Spleen (tissue), 11 donors: Measurements from ENCODE around the gene PPP6R3. TPM values are rescaled to one million over a fixed set of nuclear protein-coding genes. Genes with fewer than 3 reads are reported as not detected.

Experiments used
- DNase-seq: peaks from one replicate; pipeline ENCODE4 v3.0.0-alpha.2; 2020
- H3K27ac ChIP-seq, 8 donors: fragments of 200-600 bp; sonication (generic) in 7 of 8; 1 replicate in 4 of 8; 2 replicates in 4 of 8; pipeline versions ENCODE4 v1.5.0 to v1.8.0; 2016 to 2021; ENCODE audit warnings: inconsistent platforms in 4 of 8, mild to moderate bottlenecking in 4 of 8, moderate library complexity in 1 of 8
- H3K27me3 ChIP-seq, 7 donors: fragments of 200-600 bp; sonication (generic) in 6 of 7; replicated peaks in 1 of 7; 1 replicate in 4 of 7; 2 replicates in 3 of 7; pipeline versions ENCODE4 v1.5.0 to v1.8.0; 2016 to 2021; ENCODE audit warnings: inconsistent platforms in 3 of 7, mild to moderate bottlenecking in 1 of 7
- H3K36me3 ChIP-seq, 6 donors: fragments of 200-600 bp; sonication (generic) in 5 of 6; 1 replicate in 4 of 6; 2 replicates in 2 of 6; pipeline versions ENCODE4 v1.5.0 to v1.8.0; 2016 to 2021; ENCODE audit warnings: inconsistent platforms in 2 of 6
- H3K4me1 ChIP-seq, 6 donors: fragments of 200-600 bp; sonication (generic) in 5 of 6; 1 replicate in 3 of 6; 2 replicates in 3 of 6; pipeline versions ENCODE4 v1.5.0 to v1.8.0; 2016 to 2021; ENCODE audit warnings: inconsistent platforms in 3 of 6
- H3K4me3 ChIP-seq, 8 donors: fragments of 200-600 bp; sonication (generic) in 7 of 8; 1 replicate in 4 of 8; 2 replicates in 4 of 8; pipeline versions ENCODE4 v1.5.0 to v1.8.0; 2016 to 2021; ENCODE audit warnings: inconsistent platforms in 4 of 8, mild to moderate bottlenecking in 4 of 8, moderate library complexity in 2 of 8
- H3K9me3 ChIP-seq, 8 donors: fragments of 200-600 bp; sonication (generic) in 7 of 8; 1 replicate in 4 of 8; 2 replicates in 4 of 8; pipeline versions ENCODE4 v1.5.0 to v1.8.0; 2016 to 2021; ENCODE audit warnings: inconsistent platforms in 4 of 8
- CTCF ChIP-seq, 11 experiments: fragments of 200-600 bp in 7 of 11; fragments of 450-650 bp in 4 of 11; sonication (generic) in 4 of 11; IDR thresholded peaks in 8 of 11; conservative IDR thresholded peaks in 3 of 11; 1 replicate in 7 of 11; 2 replicates in 4 of 11; pipeline versions ENCODE4 v1.4.0 to v1.8.0; 2016 to 2021; ENCODE audit warnings: antibody characterized with exemption in 11 of 11, inconsistent platforms in 4 of 11, mild to moderate bottlenecking in 1 of 11
- POLR2A ChIP-seq, 3 donors: fragments of 450-650 bp; IDR thresholded peaks; one replicate each; pipeline ENCODE4 v1.5.1; 2017; ENCODE audit warnings: antibody characterized with exemption in 3 of 3, mild to moderate bottlenecking in 1 of 3
- POLR2AphosphoS5 ChIP-seq, 3 donors: sonication (generic); formaldehyde crosslinking; IDR thresholded peaks; one replicate each; pipeline ENCODE4 v1.5.1; 2017; ENCODE audit warnings: antibody characterized with exemption in 3 of 3
- WGBS, 5 donors: extraction: QIAGEN DNeasy Blood & Tissue Kit in 3 of 5; methylation state at CpG; one replicate each; pipeline versions ENCODE4 v1.1.5 to v1.1.7; 2013 to 2018; 5-methylcytosine and 5-hydroxymethylcytosine counted together
- intact Hi-C: fragments of 100-400 bp; cut with DNase I; formaldehyde crosslinking; loops from one replicate; pipeline ENCODE4 v1.15.0; 2023; ENCODE audit warnings: low total_unique reads
- polyA plus RNA-seq, 3 donors: library from polyadenylated mRNA; stranded (reverse); fragments of 200-250 nt; gene quantifications; one replicate each; pipeline ENCODE4 v1.2.1, GENCODE V29; 2013
- total RNA-seq, 7 donors: library from RNA; depleted of rRNA in 3 of 7; stranded (reverse); fragments of >200 nt in 3 of 7; fragmentation: NEBNext Ultra II Directional in 4 of 7; extraction: Animal tissue kit (Norgen Biotek cat#: 25700) in 4 of 7; gene quantifications; one replicate each; pipeline versions ENCODE4 v1.1.0 to v1.2.1, GENCODE V29; 2016 to 2021
- donor health status: healthy with polysubstance abuse.
- donor health status: DM: no; HTN: no; CAD: no; lungs with moderate emphysema.
- donor health status: DM: no; HTN: no; CAD: no.
- donor health status: Bipolar disorder and iron deficiency.
- donor health status: healthy.
- donor health status: DM: no; HTN: no; CAD: no.
- donor health status: DM: yes; HTN: yes; CAD: no.

Gene PPP6R3
- total and polyA plus RNA-seq, 10 donors = 23.9 to 178 (median 122) TPM

- 5 to 12% (median 8%) methylated on average over 4 of the region's 4 CpGs for WGBS, 5 donors
- no peaks in the 10 kb centered on the region for H3K27me3 ChIP-seq
- intact Hi-C loops = no loop called here
- TF ChIP-seq POLR2AphosphoS5 (IDR thresholded peaks at IDR 0.05) = no peak
- peak overlapping the region in 6 of 8 donors; percentile 45 to 72 (median 68) for H3K27ac ChIP-seq
- no peak overlapping the region for H3K4me3 ChIP-seq
- no peak for DNase-seq
- H3K9me3 ChIP-seq = no peaks in the 10 kb centered on the region
- peaks cover 13 to 87% (median 39%) of the 10 kb centered on the region in 6 donors for H3K4me1 ChIP-seq
- H3K36me3 ChIP-seq = peaks cover 2 to 100% (median 58%) of the 10 kb centered on the region in 6 donors
Measured at GRCh38 chr11:68550485-68550817, 89.9 kb downstream of the PPP6R3 start.

DNA sequence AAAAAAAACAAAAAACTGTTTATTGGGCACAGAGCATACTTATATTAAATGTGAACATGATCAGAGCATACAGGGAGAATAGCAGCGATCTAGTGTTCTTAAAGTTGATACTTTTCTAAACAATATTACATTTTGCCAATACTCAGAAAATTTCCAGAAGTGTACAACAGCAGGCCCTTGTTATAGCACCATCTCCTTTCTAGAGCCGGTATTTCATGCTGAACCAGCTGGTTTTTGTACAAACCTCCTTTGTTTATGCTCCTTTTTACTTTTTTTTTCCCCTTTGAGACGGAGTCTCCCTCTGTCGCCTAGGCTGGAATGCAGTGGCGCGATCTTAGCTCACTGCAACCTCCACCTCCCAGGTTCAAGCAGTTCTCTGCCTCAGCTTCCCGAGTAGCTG is 90.7 kb downstream of the PPP6R3 start:
- no peak for DNase-seq
- H3K27me3 ChIP-seq = no peaks in the 10 kb centered on the region
- intact Hi-C loops = no loop called here
- H3K27ac ChIP-seq = peak overlapping the region in 4 of 8 donors; percentile 51 to 72 (median 72)
- H3K36me3 ChIP-seq = peaks cover 2 to 100% (median 53%) of the 10 kb centered on the region in 6 donors
- H3K9me3 ChIP-seq = no peaks in the 10 kb centered on the region
- peaks cover 13 to 80% (median 37%) of the 10 kb centered on the region in 6 donors for H3K4me1 ChIP-seq
- no peak overlapping the region for H3K4me3 ChIP-seq
- TF ChIP-seq POLR2A (IDR thresholded peaks at IDR 0.05) (no peak), POLR2AphosphoS5 (IDR thresholded peaks at IDR 0.05) (no peak), CTCF (IDR thresholded peaks at IDR 0.05 in 8 of 11, conservative IDR thresholded peaks at IDR 0.05 in 3 of 11) (no peak)
- 89 to 93% (median 92%) methylated on average over 7 of the region's 7 CpGs for WGBS, 5 donors

DNA sequence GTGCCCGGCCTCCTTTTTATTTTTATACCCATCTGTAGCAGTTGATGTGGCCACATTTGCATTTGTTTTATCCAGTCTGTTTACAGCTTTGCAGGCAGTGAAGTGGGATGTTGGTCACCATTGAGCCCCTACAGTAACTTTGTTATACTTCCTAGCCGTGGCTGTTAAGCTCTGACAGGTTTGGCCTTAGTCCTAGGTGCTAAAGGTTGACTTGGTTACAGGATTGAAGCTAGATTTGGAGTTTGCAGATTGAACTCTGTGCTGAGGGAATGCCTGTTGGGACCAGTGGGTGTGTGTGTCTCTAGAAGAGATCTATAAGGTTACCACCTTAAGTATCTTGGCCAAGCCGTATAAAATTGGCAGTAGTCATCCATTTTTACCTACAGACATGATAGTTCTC is 91.2 kb downstream of the PPP6R3 start:
- DNase-seq = no peak
- Histone ChIP-seq H3K4me1 (peaks cover 13 to 78% (median 34%) of the 10 kb centered on the region in 6 donors), H3K27ac (peak overlapping the region in 2 of 8 donors; percentile 41 to 51), H3K27me3 (no peaks in the 10 kb centered on the region), H3K4me3 (no peak overlapping the region), H3K36me3 (peaks cover 2 to 99% (median 52%) of the 10 kb centered on the region in 6 donors), H3K9me3 (no peaks in the 10 kb centered on the region)
- 89 to 98% (median 94%) methylated on average over 3 of the region's 3 CpGs for WGBS, 5 donors
- intact Hi-C loops = no loop called here
- TF ChIP-seq POLR2AphosphoS5 (IDR thresholded peaks at IDR 0.05) (no peak), CTCF (IDR thresholded peaks at IDR 0.05 in 8 of 11, conservative IDR thresholded peaks at IDR 0.05 in 3 of 11) (no peak), POLR2A (IDR thresholded peaks at IDR 0.05) (no peak)

- Histone ChIP-seq H3K27me3 (no peaks in the 10 kb centered on the region), H3K4me3 (no peak overlapping the region), H3K4me1 (peaks cover 13 to 72% (median 33%) of the 10 kb centered on the region in 6 donors), H3K27ac (peak overlapping the region in 2 of 8 donors; percentile 41 to 51), H3K36me3 (peaks cover 2 to 99% (median 51%) of the 10 kb centered on the region in 6 donors), H3K9me3 (no peaks in the 10 kb centered on the region)
- TF ChIP-seq CTCF (IDR thresholded peaks at IDR 0.05 in 8 of 11, conservative IDR thresholded peaks at IDR 0.05 in 3 of 11) (no peak), POLR2AphosphoS5 (IDR thresholded peaks at IDR 0.05) (peak in 1 of 3 donors; percentile 31), POLR2A (IDR thresholded peaks at IDR 0.05) (no peak)
- WGBS, 5 donors = 47 to 81% (median 75%) methylated on average over 2 of the region's 2 CpGs
- intact Hi-C loops = no loop called here
- DNase-seq = no peak
Measured at GRCh38 chr11:68552542-68552941, 92.0 kb downstream of the PPP6R3 start.

DNA sequence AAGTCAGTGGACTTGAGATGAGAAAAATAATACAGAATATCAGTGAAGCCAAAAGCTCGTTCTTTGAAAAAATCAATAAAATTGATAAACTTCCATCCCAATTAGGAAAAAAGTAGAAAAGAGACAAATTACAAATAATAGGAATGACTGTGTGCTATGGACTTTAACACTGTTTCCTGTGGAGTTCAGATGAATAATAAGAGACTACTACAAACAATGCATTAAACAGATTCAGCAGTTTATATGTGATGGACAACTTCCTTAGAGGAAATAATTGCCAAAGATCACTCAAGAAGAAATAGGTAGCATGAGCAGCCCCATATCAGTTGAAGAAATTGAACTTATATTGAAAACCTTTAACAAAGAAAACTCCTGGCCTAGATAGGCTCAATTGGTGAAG is 99.7 kb downstream of the PPP6R3 start:
- no peak for DNase-seq
- peaks cover 0 to 96% (median 49%) of the 10 kb centered on the region in 6 donors for H3K36me3 ChIP-seq
- WGBS, 5 donors = 80 to 94% (median 86%) methylated on average over 1 of the region's 1 CpG
- intact Hi-C loops = no loop called here
- H3K4me3 ChIP-seq = no peak overlapping the region
- H3K4me1 ChIP-seq = peaks cover 0 to 18% (median 6%) of the 10 kb centered on the region in 6 donors
- no peak overlapping the region for H3K27ac ChIP-seq
- no peaks in the 10 kb centered on the region for H3K27me3 ChIP-seq
- TF ChIP-seq POLR2A (IDR thresholded peaks at IDR 0.05) = no peak
- TF ChIP-seq CTCF (IDR thresholded peaks at IDR 0.05 in 8 of 11, conservative IDR thresholded peaks at IDR 0.05 in 3 of 11) = no peak
- TF ChIP-seq POLR2AphosphoS5 (IDR thresholded peaks at IDR 0.05) = no peak
- H3K9me3 ChIP-seq = no peaks in the 10 kb centered on the region
